ENCODE results near the gene DNAH11. TPM values are rescaled to one million over a fixed set of nuclear protein-coding genes. Genes with fewer than 3 reads are reported as not detected.
A peak's percentile ranks its signal among the peaks of the same experiment; 100 is the strongest.

Gene DNAH11
- polyA plus RNA-seq, 1 experiment, result 0.59 TPM

GRCh38 chr7:21946222-21946709 is 403.4 kb downstream of the DNAH11 start:
- H3K27me3 ChIP-seq (ENCODE audit: control insufficient read depth, insufficient read depth, low read length), result no peaks in the 10 kb centered on the region
- peak overlapping the region; percentile 67 for H3K4me3 ChIP-seq (ENCODE audit: low read depth, low read length)
- no peak for DNase-seq (ENCODE audit: low read depth)
- POLR2A ChIA-PET, result interaction anchor here (0.6 kb wide), 2 partner anchors 23 to 27 kb away, joined by 3 read pairs; no protein-coding TSS in a partner anchor
- CTCF ChIA-PET, result interaction anchor here (1.2 kb wide), 1 partner anchor 34 kb away, joined by 3 read pairs; no protein-coding TSS in a partner anchor
- H3K36me3 ChIP-seq (ENCODE audit: control insufficient read depth, insufficient read depth, low read length), result no peaks in the 10 kb centered on the region
- no peak for TF ChIP-seq CTCF (IDR thresholded peaks at IDR 0.05; ENCODE audit: insufficient read depth, low read depth, low read length)

- no peak for DNase-seq (ENCODE audit: low read depth)
- H3K4me3 ChIP-seq (ENCODE audit: low read depth, low read length), result no peak overlapping the region
- TF ChIP-seq CTCF (IDR thresholded peaks at IDR 0.05; ENCODE audit: insufficient read depth, low read depth, low read length), result no peak
- H3K36me3 ChIP-seq (ENCODE audit: control insufficient read depth, insufficient read depth, low read length), result no peaks in the 10 kb centered on the region
- POLR2A ChIA-PET, result interaction anchor here (0.6 kb wide), 1 partner anchor 28 kb away, joined by 3 read pairs; no protein-coding TSS in a partner anchor
- CTCF ChIA-PET, result interaction anchor here (0.8 kb wide), 1 partner anchor 50 kb away, joined by 3 read pairs; no protein-coding TSS in a partner anchor
- no peaks in the 10 kb centered on the region for H3K27me3 ChIP-seq (ENCODE audit: control insufficient read depth, insufficient read depth, low read length)
Measured at GRCh38 chr7:21947056-21947455, 404.2 kb downstream of the DNAH11 start.

GRCh38 chr7:21947946-21948345 is 405.1 kb downstream of the DNAH11 start:
- Histone ChIP-seq H3K36me3 (ENCODE audit: control insufficient read depth, insufficient read depth, low read length) (no peaks in the 10 kb centered on the region), H3K27me3 (ENCODE audit: control insufficient read depth, insufficient read depth, low read length) (no peaks in the 10 kb centered on the region), H3K4me3 (ENCODE audit: low read depth, low read length) (no peak overlapping the region)
- DNase-seq (ENCODE audit: low read depth), result no peak
- TF ChIP-seq CTCF (IDR thresholded peaks at IDR 0.05; ENCODE audit: insufficient read depth, low read depth, low read length), result no peak
- POLR2A ChIA-PET, result no interaction called here
- CTCF ChIA-PET, result no interaction called here

- Histone ChIP-seq H3K27me3 (ENCODE audit: control insufficient read depth, insufficient read depth, low read length) (no peaks in the 10 kb centered on the region), H3K4me3 (ENCODE audit: low read depth, low read length) (no peak overlapping the region), H3K36me3 (ENCODE audit: control insufficient read depth, insufficient read depth, low read length) (no peaks in the 10 kb centered on the region)
- no peak for DNase-seq (ENCODE audit: low read depth)
- CTCF ChIA-PET, result no interaction called here
- no peak for TF ChIP-seq CTCF (IDR thresholded peaks at IDR 0.05; ENCODE audit: insufficient read depth, low read depth, low read length)
- POLR2A ChIA-PET, result no interaction called here
Measured at GRCh38 chr7:21948364-21948763, 405.5 kb downstream of the DNAH11 start.

- H3K36me3 ChIP-seq (ENCODE audit: control insufficient read depth, insufficient read depth, low read length), result no peaks in the 10 kb centered on the region
- H3K27me3 ChIP-seq (ENCODE audit: control insufficient read depth, insufficient read depth, low read length), result no peaks in the 10 kb centered on the region
- POLR2A ChIA-PET, result no interaction called here
- no peak for DNase-seq (ENCODE audit: low read depth)
- no peak for TF ChIP-seq CTCF (IDR thresholded peaks at IDR 0.05; ENCODE audit: insufficient read depth, low read depth, low read length)
- CTCF ChIA-PET, result no interaction called here
- no peak overlapping the region for H3K4me3 ChIP-seq (ENCODE audit: low read depth, low read length)
Measured at GRCh38 chr7:21948887-21949540, 406.2 kb downstream of the DNAH11 start.

Other genes with a start within 250 kb of the DNAH11 start
- gene SP4, start 115.0 kb upstream of the DNAH11 start, polyA plus RNA-seq (2011; rRNA removed), result 1.7 and 2.5 TPM in 2 replicates